Limb (tissue), 2 donors: Measurements from ENCODE around the gene CYP26A1.
"Not testable (repeated sequence)": the region's sequence is repeated elsewhere in the genome, so short reads cannot be mapped to it uniquely, and the experiment has no call there.

ENCODE experiments used
- DNase-seq, 2 donors: peaks; one replicate each; pipeline ENCODE4 v3.0.0-alpha.2; 2016; ENCODE audit errors: extremely low spot score in 2 of 2

The CYP26A1 gene

GRCh38 chr10:93079663-93080349, 6.1 kb downstream of the CYP26A1 start:
- DNase-seq: no peak

- DNase-seq: peak; percentile 61 to 78
Observed at GRCh38 chr10:93080350-93081046, 6.8 kb downstream of the CYP26A1 start.

DNA sequence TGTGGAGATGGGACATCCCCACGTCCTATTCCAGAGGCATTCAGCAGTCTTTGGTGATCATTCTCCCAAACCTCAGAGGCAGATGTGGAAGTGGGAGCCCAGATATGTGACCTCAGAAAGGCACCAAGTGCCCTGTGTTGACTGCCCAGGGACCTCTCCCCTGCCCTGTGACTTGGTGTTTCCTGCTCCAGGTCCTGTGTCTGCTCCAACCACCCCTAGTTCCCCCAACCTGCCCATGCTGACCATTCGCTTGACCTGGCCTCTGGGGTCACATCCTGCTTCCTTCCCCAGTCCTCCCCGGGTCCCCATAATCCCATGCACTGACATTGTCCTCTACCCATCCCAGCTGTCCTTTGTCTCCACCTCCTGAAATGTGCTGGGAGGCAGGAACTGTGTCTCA, 7.6 kb downstream of the CYP26A1 start:
- DNase-seq: no peak

DNA sequence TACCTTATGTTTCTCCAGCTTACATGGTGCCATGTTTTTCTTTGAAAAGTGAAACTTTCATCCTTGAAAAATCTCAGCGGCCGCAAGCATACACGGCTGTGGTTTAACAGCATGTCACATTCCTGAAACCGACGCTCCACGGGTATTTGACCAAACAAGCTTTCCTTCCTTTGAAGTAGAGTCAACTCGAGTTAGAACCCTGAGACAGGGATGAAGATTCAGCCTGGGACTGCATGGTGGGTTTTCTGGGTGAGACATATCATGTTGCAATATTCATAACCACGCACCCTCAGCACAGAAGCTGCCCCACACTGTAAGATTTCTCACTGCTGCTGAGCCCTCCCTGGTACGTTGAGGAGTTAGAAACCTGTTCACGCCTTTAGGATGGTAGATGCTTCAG, 8.1 kb downstream of the CYP26A1 start:
- DNase-seq: no peak

DNA sequence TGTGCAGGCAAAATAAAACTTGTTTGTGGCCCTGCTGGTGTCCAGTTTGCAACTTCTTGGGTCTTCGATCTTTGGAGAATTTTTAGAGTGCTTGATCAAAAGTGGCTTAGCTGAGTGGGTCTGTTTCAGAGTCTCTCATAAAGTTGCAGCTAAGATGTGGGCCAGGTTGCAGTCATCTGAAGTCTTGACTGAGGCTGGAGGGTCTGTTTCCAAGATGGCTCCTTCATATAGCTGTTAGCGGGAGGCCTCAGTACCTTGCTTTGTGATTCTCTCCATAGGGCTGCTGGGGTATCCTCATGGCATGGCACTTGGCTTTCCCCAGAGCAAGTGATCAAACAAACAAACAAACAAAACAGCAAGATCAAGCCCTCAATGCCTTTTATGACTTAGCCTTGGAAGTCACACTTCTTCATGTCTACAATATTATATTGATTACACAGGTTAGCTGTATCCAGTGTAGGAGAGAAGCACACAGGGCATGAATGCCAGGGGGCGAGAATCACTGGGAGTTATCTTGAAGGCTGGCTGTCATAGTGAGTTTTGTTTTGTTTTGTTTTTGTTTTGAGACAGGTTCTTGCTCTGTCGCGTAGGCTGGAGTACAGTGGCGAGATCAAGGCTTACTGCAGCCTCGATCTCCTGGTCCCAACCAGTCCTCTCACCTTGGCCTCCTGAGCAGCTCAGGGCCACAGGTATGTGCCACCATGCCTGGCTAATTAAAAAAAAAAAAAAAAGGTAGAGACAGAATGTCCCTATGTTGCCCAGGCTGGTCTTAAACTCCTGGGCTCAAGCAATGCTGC, 10.2 kb downstream of the CYP26A1 start:
- DNase-seq: no peak

- no peak for DNase-seq
Observed at GRCh38 chr10:93085272-93085859, 11.7 kb downstream of the CYP26A1 start.

GRCh38 chr10:93086289-93086688, 12.6 kb downstream of the CYP26A1 start:
- no peak for DNase-seq

DNA sequence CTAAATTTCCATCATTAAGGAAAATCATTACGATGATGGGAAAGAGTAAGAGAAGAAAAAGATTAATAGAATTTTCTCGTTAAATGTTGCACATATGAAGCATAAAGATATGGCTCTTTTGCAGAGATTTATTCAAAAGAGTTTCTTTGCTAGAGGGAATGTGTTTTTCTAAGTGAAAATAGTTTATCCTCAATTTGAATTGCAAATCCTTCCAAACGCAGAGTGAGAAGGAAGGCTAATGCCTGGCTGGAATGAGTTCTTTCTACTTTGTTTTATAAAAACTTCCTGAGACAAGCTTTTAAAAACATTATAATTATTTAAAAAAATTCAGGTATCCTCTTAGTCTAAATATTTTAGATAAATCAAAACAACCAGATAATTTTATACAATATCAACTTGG, 14.2 kb downstream of the CYP26A1 start:
- no peak for DNase-seq

DNA sequence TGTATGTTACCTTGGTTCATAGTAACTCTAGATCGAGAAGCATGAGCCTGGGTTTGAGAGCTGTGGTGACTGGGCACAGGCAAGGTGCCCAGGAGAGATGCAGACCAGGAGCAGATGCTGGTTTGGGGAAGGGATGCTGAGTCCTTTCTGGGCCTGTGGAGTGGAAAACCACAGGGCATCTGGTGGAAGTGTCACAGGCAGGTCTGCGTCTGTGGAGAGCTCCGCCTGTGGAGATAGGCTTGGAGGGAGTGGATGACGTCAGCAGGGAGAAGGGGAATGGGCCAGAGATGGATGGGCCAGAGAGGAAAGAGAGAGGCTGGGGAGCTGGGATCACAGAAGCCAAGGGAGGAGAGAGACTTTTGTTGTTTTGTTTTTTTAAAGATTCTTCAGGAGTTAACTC, 14.8 kb downstream of the CYP26A1 start:
- DNase-seq: no peak

GRCh38 chr10:93090619-93091018, 16.9 kb downstream of the CYP26A1 start:
- DNase-seq: no peak

DNA sequence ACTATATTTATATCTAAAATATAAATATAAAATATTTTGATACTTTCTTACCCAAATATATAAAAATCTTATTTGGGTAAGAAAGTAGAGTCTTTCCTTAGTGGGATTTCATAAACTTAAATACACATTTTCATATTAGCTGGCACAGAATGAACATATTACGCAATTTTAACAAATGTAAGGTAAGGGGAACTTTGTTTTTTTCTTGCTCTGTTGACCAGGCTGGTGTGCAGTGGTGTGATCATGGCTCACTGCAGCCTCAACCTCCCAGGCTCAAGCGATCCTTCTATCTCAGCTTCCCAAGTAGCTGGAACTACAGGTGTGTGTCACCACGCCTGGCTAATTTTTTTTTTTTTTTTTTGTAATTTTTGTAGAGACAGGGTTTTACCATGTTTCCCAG, 18.3 kb downstream of the CYP26A1 start:
- no peak for DNase-seq

DNA sequence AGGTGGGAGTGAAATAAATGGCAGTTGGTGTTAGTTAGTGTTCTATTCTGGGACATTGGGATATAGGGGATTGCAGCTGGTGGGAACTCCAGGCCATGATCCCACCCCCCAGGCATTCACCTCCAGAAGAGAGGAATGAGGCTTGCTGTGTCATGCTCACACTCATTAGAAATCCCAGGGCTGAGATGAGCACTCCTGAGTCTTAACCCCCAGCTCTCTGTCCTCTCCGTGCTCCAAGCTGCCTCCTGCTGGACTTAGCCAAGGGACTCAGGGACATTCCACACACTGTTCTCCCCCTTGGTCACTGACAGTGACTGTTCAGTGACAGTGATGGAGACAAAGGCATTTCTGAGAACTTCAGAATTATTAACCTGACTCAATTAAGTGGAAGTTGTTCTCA, 21.5 kb downstream of the CYP26A1 start:
- DNase-seq: no peak

DNA sequence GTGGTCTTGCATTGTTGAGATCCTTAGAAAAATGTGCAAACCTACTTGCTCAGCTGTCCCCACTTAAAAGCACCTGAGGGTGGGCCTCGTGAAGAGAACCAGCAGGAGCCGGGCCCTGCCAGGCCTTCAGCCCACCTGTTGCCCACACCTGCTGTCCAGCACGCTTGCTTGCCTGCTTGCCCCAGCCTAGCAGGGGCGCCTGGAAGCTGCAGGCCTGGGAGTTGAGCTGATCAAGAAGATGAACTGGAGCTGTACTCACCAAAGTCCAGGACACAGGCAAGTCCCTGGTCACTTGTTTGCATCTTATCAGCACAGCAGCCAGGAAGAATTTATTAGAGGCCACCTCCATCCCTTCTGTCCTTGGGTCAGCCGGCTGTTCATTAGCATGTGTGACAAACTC, 23.2 kb downstream of the CYP26A1 start:
- DNase-seq: no peak

GRCh38 chr10:93097386-93097785, 23.7 kb downstream of the CYP26A1 start:
- DNase-seq: no peak

DNA sequence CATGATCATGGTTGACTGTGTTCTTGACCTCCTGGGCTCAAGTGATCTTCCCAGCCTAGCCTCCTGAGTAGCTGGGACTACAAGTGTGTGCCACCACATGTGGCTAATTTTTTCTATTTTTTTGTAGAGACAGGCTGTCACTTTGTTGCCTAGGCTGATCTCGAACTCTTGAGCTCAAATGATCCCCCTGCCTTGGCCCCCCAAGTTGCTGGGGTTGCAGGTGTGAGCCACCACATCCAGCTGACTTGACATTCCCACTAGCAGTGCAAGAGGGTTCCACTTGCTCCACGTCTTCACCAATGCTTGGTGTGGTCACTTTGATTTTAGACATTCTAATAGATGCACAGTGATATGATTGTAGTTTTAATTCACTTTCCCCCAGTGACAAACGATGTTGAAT, 25.1 kb downstream of the CYP26A1 start:
- no peak for DNase-seq

DNA sequence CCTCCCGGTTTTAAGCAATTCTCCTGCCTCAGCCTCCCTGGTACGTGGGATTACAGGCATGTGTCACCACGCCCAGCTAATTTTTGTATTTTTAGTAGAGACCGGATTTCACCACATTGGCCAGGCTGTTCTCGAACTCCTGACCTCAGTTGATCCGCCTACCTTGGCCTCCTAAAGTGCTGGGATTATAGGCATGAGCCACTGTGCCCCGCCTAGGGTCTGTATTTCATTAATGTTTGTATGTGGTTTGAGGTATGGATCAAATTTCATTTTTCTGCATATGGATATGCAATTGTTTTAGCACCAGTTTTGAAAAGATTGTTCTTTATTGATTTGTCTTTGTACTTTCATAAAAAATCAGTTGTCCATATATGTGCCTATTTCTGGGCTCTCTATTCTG, 26.0 kb downstream of the CYP26A1 start:
- DNase-seq: no peak

GRCh38 chr10:93101148-93101547, 27.5 kb downstream of the CYP26A1 start:
- not testable (repeated sequence) for DNase-seq

DNA sequence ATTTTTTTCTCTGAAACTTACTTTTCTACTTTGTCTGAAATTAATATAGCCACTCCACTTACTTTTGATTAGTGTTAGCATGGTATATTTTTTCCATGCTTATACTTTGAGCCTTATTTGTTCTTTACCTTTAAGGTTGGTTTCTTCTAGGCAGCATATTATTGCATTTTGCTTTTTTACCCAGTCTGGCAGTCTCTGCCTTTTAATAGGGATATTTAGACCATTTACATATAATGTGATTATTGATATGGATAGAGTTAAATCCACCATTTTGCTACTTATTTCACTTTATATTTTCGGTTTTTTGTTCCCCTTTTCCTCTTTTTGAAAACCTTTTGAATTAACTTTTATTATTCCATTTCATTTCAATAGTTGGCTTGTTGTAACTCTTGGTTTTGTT, 30.3 kb downstream of the CYP26A1 start:
- no peak for DNase-seq

- no peak for DNase-seq
Observed at GRCh38 chr10:93106631-93107072, 33.0 kb downstream of the CYP26A1 start.

DNA sequence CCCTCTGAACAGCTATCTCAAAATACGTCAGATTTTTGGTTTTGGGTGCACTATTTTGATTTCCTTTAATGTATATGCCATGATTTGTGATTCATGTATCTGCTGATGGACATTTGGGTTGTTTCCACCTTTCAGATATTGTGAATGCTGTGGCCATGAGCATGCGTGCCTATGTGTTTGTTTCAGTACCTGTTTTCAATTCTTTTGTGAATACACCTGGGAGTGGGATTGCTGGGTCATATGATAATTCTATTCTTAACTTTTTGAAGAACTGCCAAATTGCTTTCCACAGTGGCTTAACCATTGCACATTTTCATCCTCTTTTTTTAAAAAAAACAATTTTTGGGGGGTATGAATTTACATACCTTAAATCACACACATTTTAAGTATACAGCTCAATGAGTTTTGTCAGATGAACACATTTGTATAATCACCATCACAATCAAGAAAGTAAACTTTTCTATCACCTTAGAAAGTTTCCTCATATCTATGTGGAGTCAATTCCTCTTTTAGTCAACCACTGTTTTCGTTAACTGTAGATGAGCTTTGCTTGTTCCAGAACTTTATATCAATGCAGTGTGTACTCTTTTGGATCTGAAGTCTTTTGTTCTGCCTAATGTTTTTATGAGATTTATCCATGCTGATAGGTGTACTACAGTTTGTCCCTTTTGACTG, 36.9 kb downstream of the CYP26A1 start:
- DNase-seq: no peak

- no peak for DNase-seq
Observed at GRCh38 chr10:93113042-93113441, 39.3 kb downstream of the CYP26A1 start.
